ENCODE results near the gene DDRGK1.
"Not testable (repeated sequence)": the region's sequence is repeated elsewhere in the genome, so short reads cannot be mapped to it uniquely, and the experiment has no call there.

The DDRGK1 gene

GRCh38 chr20:3215359-3215917 is 11.0 kb upstream of the DDRGK1 start:
- not testable (repeated sequence) for DNase-seq (ENCODE audit: low spot score)

- DNase-seq (ENCODE audit: low spot score): no peak
Measured at GRCh38 chr20:3213226-3213625, 8.7 kb upstream of the DDRGK1 start.

GRCh38 chr20:3210346-3210745 is 5.9 kb upstream of the DDRGK1 start:
- no peak for DNase-seq (ENCODE audit: low spot score)

GRCh38 chr20:3209946-3210317 is 5.5 kb upstream of the DDRGK1 start:
- DNase-seq (ENCODE audit: low spot score): no peak

DNA sequence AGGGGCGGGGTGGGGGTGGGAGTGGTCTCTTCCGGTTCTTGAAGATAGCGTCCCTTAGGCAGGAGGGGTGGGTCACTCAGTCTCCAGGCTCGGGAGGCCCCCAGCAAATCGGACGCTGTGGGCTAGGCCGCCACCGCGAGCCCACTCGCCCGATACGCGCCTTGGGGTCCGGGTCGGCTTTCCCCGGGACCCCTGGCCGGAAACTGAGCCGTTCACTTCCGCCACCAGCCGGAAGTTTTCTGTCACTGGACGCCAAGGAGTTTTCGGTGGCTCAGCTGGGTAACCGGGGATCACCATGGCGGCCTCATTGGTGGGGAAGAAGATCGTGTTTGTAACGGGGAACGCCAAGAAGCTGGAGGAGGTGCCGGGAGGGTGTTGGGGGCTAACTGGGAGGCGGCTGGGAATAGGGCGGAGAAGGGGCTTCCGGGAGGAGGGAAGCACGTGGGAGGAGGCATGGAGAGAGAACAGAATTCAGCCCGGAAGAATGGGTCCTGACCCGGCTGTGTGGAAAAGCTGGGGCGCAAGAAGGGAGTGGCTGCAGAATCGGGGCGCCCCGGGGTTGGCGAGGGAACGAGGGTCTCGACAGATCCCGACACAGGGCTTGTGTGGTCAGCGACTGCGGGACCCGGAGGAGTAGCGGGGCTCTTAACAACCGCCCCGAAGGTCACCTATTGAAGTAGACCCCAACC is 4.9 kb upstream of the DDRGK1 start, which contains the start of gene ITPA:
Gene ITPA (plus strand): TSS at position 242 of the 689 bp plus-strand sequence. CDS start 54 bp downstream, at position 296.
- DNase-seq (ENCODE audit: low spot score): peak; percentile 28

GRCh38 chr20:3208786-3209256 is 4.3 kb upstream of the DDRGK1 start:
- no peak for DNase-seq (ENCODE audit: low spot score)

DNA sequence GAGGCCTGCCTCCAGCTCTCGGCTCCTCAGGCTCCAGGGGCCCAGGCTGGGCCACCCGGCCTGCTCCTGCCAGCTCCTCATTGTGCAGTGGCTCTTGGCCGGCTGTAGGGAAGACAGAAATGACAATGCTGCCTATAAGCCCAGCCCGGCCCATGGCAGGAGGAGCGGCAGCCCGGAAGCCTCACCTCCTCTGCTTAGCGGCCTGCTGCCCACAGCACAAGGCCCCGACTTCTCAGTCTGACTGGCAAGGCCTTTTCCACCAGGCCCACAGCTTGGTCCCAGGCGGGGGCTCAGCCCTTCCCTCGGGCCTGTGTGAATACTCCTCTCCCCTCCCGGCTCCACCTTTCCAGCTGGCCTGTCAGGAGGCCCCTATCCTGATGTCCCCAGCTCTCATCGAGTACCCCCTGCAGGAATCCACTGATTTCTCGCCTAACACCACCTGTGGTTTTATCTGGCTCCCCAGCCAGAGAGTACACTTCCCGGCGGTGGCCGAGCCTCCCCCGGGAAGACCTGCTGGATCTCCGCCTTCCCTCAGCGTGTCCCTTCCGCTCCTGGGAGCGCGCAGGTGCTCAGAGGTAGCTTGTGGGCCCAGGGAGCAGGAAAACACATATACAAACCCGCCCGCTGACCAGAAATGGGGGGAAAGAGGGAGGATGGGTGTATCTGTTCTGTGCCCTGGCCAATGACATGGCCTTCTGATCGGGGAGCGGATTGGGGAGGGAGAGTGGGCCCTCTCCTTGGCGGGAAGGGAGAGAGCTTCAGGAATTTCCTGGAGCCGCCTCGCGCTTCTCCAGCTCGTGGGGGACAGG is 963 bp downstream of the DDRGK1 start:
- DNase-seq (ENCODE audit: low spot score): no peak

GRCh38 chr20:3202965-3203314 is 1.5 kb downstream of the DDRGK1 start:
- DNase-seq (ENCODE audit: low spot score): no peak

- no peak for DNase-seq (ENCODE audit: low spot score)
Measured at GRCh38 chr20:3199976-3200755, 4.3 kb downstream of the DDRGK1 start.

GRCh38 chr20:3199206-3199605 is 5.3 kb downstream of the DDRGK1 start:
- DNase-seq (ENCODE audit: low spot score): no peak

DNA sequence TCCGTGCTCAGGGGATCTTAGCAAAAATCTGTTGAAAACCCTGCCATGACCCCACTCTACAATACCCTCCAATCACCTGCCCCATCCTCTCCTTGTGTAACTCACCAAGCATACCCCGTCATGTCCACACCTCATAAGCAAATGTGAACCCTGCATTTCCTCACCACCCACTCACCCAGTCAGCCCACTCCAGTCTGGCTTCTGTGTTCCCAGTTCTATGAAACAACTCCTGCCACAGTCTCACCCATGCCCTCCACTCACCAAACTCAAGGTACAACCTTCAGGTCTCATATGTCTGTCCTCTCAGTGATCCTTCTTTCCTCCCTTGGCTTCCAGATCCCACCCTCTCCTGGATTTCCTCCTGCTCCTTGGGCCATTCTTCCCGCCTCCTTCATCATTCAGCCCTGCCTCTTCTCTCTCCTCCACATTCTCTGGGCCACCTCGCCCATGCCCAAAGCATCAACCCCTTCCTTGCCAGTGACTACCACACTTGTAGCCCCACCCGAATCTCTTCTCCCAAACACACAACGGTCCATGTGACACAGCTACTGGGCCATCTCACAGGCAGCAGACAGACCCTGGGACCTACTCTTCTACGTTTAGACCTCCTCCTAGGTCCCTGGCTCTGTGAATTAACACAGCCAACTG is 8.8 kb downstream of the DDRGK1 start:
- no peak for DNase-seq (ENCODE audit: low spot score)

GRCh38 chr20:3194617-3195280 is 9.7 kb downstream of the DDRGK1 start:
- DNase-seq (ENCODE audit: low spot score): no peak

DNA sequence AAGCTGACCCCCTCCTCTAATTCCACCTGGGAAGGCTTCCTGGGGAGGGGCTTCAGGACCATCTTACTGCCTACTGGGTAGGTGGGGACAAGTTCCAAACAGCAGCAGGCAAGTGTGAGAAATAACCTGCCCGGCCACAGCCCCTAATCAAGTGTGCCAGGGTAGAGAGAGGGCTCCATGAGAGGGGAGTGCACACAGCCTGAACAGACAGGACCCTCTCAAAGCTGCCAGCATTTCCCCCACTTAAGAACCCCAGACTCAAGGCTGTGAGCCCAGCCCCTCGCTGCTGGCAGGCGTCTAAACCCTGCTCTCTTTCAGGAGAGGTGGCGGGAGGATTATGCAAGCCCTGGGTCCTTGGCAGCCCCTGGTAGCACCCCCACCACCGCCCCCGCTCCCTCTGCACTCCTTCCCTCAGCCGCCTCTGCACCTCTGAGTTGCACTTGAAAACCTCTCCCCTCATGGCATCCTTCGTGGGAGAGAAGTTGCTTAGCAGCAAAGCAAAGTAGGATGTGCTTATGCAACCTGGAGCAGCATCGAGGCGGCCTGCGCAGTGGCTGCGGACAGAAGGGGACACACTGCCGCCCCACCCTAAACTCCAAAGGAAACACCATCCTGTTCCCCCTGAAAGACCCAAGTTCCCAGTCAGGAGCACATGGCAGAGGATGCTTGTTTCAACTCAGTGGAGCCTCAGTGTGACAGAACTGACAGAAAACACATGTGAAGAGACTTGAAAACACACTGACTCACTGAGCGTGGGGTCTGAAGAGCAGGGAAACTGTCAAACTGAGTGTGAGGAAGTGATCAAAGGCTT is 10.5 kb downstream of the DDRGK1 start:
- no peak for DNase-seq (ENCODE audit: low spot score)

GRCh38 chr20:3192226-3193015 is 12.1 kb downstream of the DDRGK1 start:
- DNase-seq (ENCODE audit: low spot score): no peak

- no peak for DNase-seq (ENCODE audit: low spot score)
Measured at GRCh38 chr20:3190681-3191111, 13.8 kb downstream of the DDRGK1 start.

DNA sequence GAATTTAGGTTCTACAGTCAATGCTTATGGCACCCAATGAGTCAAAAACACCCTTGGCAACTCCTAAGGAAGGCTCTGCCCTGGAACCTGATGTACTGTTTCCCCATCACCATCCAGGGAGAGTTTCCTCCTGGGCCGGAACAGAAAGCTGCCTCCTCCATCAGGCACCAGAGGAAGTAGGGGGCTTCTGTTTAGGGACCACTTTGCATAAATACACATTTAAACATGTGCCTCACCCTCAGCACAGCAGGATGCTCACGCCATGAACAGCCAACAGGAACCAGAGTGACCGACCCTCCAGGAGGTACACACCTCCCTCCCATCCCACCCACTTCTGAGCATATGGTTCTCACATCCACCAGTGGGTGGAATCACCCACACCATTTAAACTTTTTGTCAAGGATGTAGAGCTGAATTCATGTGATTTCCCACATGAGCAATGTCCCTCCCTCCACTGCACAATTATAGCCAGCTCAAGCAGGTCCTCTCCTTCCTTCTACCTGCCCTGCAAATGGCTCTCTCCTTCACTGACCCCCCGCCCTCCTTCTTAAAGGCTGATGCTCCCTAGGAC is 14.8 kb downstream of the DDRGK1 start:
- DNase-seq (ENCODE audit: low spot score): no peak

DNA sequence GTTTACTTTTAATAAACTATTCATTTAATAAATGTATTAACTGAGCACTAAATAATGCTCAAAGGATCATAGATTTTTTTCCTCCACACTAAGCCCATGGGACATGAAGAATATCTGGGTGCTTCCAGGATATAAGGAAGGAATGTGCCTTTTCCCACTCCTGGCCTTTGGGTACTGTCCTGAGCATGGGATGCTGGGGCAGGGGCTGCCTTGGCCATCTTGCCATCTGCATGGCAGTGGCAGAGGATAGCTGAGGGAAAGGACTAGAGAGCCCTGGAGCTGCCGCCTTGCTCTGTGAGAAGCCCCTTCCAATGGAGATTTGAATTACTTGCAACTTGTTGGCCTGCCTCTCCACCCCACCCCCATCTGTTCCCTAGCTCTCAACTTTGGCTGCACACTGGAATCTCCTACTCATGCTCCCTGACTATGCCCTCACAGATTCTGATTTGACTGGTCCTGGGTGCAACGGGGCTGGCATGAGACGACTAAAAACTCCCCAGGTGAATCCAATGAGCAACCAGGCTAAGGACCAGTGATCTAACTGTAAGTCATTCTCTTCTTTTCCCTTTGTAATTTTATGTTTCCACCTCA is 15.6 kb downstream of the DDRGK1 start:
- DNase-seq (ENCODE audit: low spot score): no peak

DNA sequence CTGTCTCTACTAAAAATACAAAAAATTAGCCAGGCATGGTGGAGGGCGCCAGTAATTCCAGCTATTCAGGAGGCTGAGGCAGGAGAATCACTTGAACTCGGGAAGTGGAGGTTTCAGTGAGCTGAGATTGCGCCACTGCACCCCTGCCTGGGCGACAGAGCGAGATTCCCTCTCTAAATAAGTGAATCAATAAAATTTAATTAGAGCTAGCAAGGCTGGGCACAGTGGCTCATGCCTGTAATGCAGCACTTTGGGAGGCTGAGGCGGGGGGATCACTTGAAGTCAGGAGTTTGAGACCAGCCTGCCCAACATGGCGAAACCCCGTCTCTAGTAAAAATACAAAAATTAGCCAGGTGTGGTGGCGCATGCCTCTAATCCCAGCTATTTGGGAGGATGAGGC is 16.6 kb downstream of the DDRGK1 start:
- DNase-seq (ENCODE audit: low spot score): not testable (repeated sequence)
